K562 (cell line): ENCODE data around the gene SERTAD2. TPM values are rescaled to one million over a fixed set of nuclear protein-coding genes. Genes with fewer than 3 reads are reported as not detected.

ENCODE experiments used
- BMI1 ChIP-seq: fragments of 150-350 bp; IDR thresholded peaks from 2 replicates; pipeline ENCODE4 v1.6.1; 2014; ENCODE audit warnings: low read length
- CBX1 ChIP-seq: sonication (generic); IDR thresholded peaks from 2 replicates; pipeline ENCODE4 v1.6.1; 2016; ENCODE audit warnings: antibody characterized with exemption, low read depth, mild to moderate bottlenecking
- CBX3 ChIP-seq, 2 experiments: IDR thresholded peaks; 1 replicate in 1 of 2; 2 replicates in 1 of 2; pipeline ENCODE4 v1.6.1; 2012; ENCODE audit warnings: inconsistent platforms in 2 of 2, low read length in 2 of 2, borderline replicate concordance in 1 of 2, control low read depth in 1 of 2
- CBX5 ChIP-seq: IDR thresholded peaks from 2 replicates; pipeline ENCODE4 v1.6.1; 2014; ENCODE audit warnings: low read depth, borderline replicate concordance
- CCNT2 ChIP-seq: IDR thresholded peaks from 2 replicates; pipeline ENCODE4 v1.6.1; 2011; ENCODE audit warnings: borderline replicate concordance, low read depth, mild to moderate bottlenecking, moderate library complexity, mixed read lengths, low read length; ENCODE audit not compliant: insufficient read length; ENCODE audit errors: extremely low read depth
- CHCHD3 ChIP-seq: fragments of 250-450 bp; sonication (Bioruptor Pico); IDR thresholded peaks from 2 replicates; pipeline ENCODE4 v2.1.2; 2022; ENCODE audit warnings: mild to moderate bottlenecking
- EHMT2 ChIP-seq: fragments of 450-650 bp; IDR thresholded peaks from 2 replicates; pipeline ENCODE4 v1.6.1; 2018; ENCODE audit warnings: antibody characterized with exemption
- ERF ChIP-seq: fragments of 450-650 bp; formaldehyde crosslinking; IDR thresholded peaks from 2 replicates; pipeline ENCODE4 v1.4.0; 2020; ENCODE audit warnings: mild to moderate bottlenecking, mixed read lengths
- GMEB1 ChIP-seq: fragments of 250-450 bp; sonication (Bioruptor Pico); IDR thresholded peaks from 2 replicates; pipeline ENCODE4 v1.4.0; 2020; ENCODE audit warnings: mild to moderate bottlenecking
- LARP7 ChIP-seq: fragments of 450-650 bp; IDR thresholded peaks from 2 replicates; pipeline ENCODE4 v1.6.1; 2016
- LCOR ChIP-seq: sonication (generic); formaldehyde crosslinking; IDR thresholded peaks from 2 replicates; pipeline ENCODE4 v1.8.0; 2022; ENCODE audit warnings: mild to moderate bottlenecking, missing genetic modification reagents
- MAFG ChIP-seq: fragments of 450-650 bp; conservative IDR thresholded peaks from 2 replicates; pipeline ENCODE4 v1.6.1; 2016; ENCODE audit warnings: missing genetic modification characterization, missing compliant biosample characterization
- MCM7 ChIP-seq, 2 experiments: fragments of 450-650 bp; IDR thresholded peaks; 2 replicates each; pipeline ENCODE4 v1.6.1; 2016 to 2018
- MXI1 ChIP-seq: IDR thresholded peaks from 2 replicates; pipeline ENCODE4 v1.6.1; 2011; ENCODE audit warnings: low read depth, mild to moderate bottlenecking, improper control_type of control experiment, low read length
- PTRF ChIP-seq: fragments of 450-650 bp; IDR thresholded peaks from 2 replicates; pipeline ENCODE4 v1.6.1; 2016; ENCODE audit warnings: mild to moderate bottlenecking, missing genetic modification characterization, missing compliant biosample characterization
- RBM17 ChIP-seq: fragments of 200-400 bp; formaldehyde crosslinking; IDR thresholded peaks from 2 replicates; pipeline ENCODE4 v1.6.1; 2017; ENCODE audit warnings: low read depth, mild to moderate bottlenecking, low read length, borderline replicate concordance
- RFX7 ChIP-seq: fragments of 250-450 bp; sonication (Bioruptor Pico); IDR thresholded peaks from 2 replicates; pipeline ENCODE4 v1.5.1; 2021; ENCODE audit warnings: mild to moderate bottlenecking
- SMARCE1 ChIP-seq: fragments of 450-650 bp; IDR thresholded peaks from 2 replicates; pipeline ENCODE4 v1.7.1; 2016; ENCODE audit warnings: mild to moderate bottlenecking
- SP2 ChIP-seq: IDR thresholded peaks from 2 replicates; pipeline ENCODE4 v1.6.1; 2011; ENCODE audit warnings: mild to moderate bottlenecking, low read depth, low read length, moderate library complexity; ENCODE audit not compliant: poor library complexity, severe bottlenecking; ENCODE audit errors: extremely low read depth
- TAF1 ChIP-seq: IDR thresholded peaks from 2 replicates; pipeline ENCODE4 v1.6.1; 2011; ENCODE audit warnings: mild to moderate bottlenecking, low read length, moderate library complexity; ENCODE audit not compliant: insufficient read depth, control insufficient read depth, severe bottlenecking; ENCODE audit errors: extremely low read depth
- TEAD1 ChIP-seq, 2 experiments: fragments of 450-650 bp in 1 of 2; sonication (generic) in 1 of 2; formaldehyde crosslinking; IDR thresholded peaks; 2 replicates each; pipeline versions ENCODE4 v1.4.0 to v1.8.0; 2020 to 2022; ENCODE audit warnings: mild to moderate bottlenecking in 2 of 2, missing genetic modification reagents in 1 of 2
- TRIM28 ChIP-seq: fragments of 450-650 bp; IDR thresholded peaks from 2 replicates; pipeline ENCODE4 v1.6.1; 2017
- ZBTB34 ChIP-seq: fragments of 250-450 bp; sonication (Bioruptor Pico); IDR thresholded peaks from 2 replicates; pipeline ENCODE4 v1.8.0; 2021; ENCODE audit warnings: mild to moderate bottlenecking, moderate library complexity
- ZKSCAN3 ChIP-seq: fragments of 250-450 bp; sonication (Bioruptor Pico); IDR thresholded peaks from 2 replicates; pipeline ENCODE4 v1.4.0; 2020
- ZNF384 ChIP-seq: IDR thresholded peaks from 2 replicates; pipeline ENCODE4 v1.6.1; 2012; ENCODE audit warnings: low read depth, low read length, improper control_type of control experiment
- ZNF507 ChIP-seq: conservative IDR thresholded peaks from 2 replicates; pipeline ENCODE4 v1.6.1; 2017; ENCODE audit warnings: missing genetic modification characterization, missing compliant biosample characterization
- ZNF511 ChIP-seq: sonication (generic); formaldehyde crosslinking; IDR thresholded peaks from 2 replicates; pipeline ENCODE4 v1.8.0; 2022; ENCODE audit warnings: mild to moderate bottlenecking, missing genetic modification reagents
- ZNF561 ChIP-seq: fragments of 450-650 bp; formaldehyde crosslinking; conservative IDR thresholded peaks from 2 replicates; pipeline ENCODE4 v1.4.0; 2020; ENCODE audit warnings: mild to moderate bottlenecking, moderate library complexity
- polyA plus RNA-seq, 8 experiments: library from polyadenylated mRNA; depleted of rRNA in 4 of 8; stranded (reverse) in 5 of 8; unstranded in 3 of 8; fragments of >200 nt; fragmentation: Nextera tagmentation in 2 of 8; fragmentation: Illumina TruSeq in 1 of 8; extraction: Ambion mirVana in 2 of 8; extraction: Trizol in 1 of 8; gene quantifications; 2 replicates each; pipeline versions ENCODE4 v1.2.1 to v1.2.3, GENCODE V29; 2011 to 2014; ENCODE audit warnings: inconsistent platforms in 1 of 8, missing spikeins in 1 of 8
- total RNA-seq, 7 experiments: library from RNA; depleted of rRNA in 6 of 7; stranded (reverse); fragments of >200 nt in 6 of 7; fragmentation: Illumina TruSeq in 2 of 7; extraction: Trizol in 2 of 7; gene quantifications; 2 replicates each; pipeline versions ENCODE4 v1.2.1 to v1.2.3, GENCODE V29; 2011 to 2021; ENCODE audit warnings: low replicate concordance in 1 of 7

Gene SERTAD2
- total and polyA plus RNA-seq, 9 of the 15 experiments (the other 6 are each of a cell fraction or from before 2014, with no cell fraction given) = 3.0 to 12.5 (median 6.1) TPM

- TF ChIP-seq ERF (CRISPR knock-in tag) (peak; percentile 71; the same call in 1 of the 2 replicates), MCM7 (IDR thresholded peaks at IDR 0.05) (no peak), LARP7 (no peak), TRIM28 (no peak), BMI1 (no peak), EHMT2 (no peak), ZBTB34 (CRISPR knock-in tag) (no peak), SMARCE1 (0 out of 2 replicates have a peak, but pooled peaks have one; percentile 18), CBX3 (IDR thresholded peaks at IDR 0.05; ENCODE audit: borderline replicate concordance in 1 of 2, low read length in 2 of 2) (no peak), LCOR (CRISPR knock-in tag) (no peak), ZNF561 (CRISPR knock-in tag) (no peak), ZNF507 (tag) (no peak), ZKSCAN3 (CRISPR knock-in tag) (no peak), CBX5 (no peak), CHCHD3 (no peak), CBX1 (peak; percentile 63; the same call in 1 of the 2 replicates), CCNT2 (peak; percentile 75), SP2 (no peak), ZNF384 (no peak), ZNF511 (CRISPR knock-in tag) (no peak), MAFG (tag) (no peak), RBM17 (no peak), GMEB1 (CRISPR knock-in tag) (peak; percentile 29; the same call in 1 of the 2 replicates), RFX7 (no peak), TAF1 (peak; percentile 71), MXI1 (no peak), TEAD1 (CRISPR knock-in tag; IDR thresholded peaks at IDR 0.05) (peak in 1 of 2 experiments; percentile 45; a peak in 1 of 4 replicates), PTRF (tag) (no peak)
Observed at GRCh38 chr2:64609227-64609941, 44.3 kb downstream of the SERTAD2 start (continued).
